ENCODE results near the gene SMIM9. TPM values are rescaled to one million over a fixed set of nuclear protein-coding genes. Genes with fewer than 3 reads are reported as not detected.
"Not testable (repeated sequence)": the region's sequence is repeated elsewhere in the genome, so short reads cannot be mapped to it uniquely, and the experiment has no call there.

The SMIM9 gene
- total RNA-seq, 1 experiment from 2014 or later: not detected

GRCh38 chrX:154827194-154828015 lies 7.1 kb downstream of the SMIM9 start:
- in situ Hi-C loops (cut with HindIII; ENCODE audit: low pct_unique_long_range_greater_than_20kb, low sequenced_read_pairs): loop anchor here (25.0 kb wide), 1 partner anchor 165 kb away; the partner anchor contains the start of gene CTAG2

DNA sequence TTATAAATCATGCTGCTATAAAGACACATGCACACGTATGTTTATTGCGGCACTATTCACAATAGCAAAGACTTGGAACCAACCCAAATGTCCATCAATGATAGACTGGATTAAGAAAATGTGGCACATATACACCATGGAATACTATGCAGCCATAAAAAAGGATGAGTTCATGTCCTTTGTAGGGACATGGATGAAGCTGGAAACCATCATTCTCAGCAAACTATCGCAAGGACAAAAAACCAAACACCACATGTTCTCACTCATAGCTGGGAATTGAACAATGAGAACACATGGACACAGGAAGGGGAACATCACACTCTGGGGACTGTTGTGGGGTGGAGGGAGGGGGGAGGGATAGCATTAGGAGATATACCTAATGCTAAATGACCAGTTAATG lies 8.9 kb downstream of the SMIM9 start:
- H3K9me3 ChIP-seq (ENCODE audit: control insufficient read depth, insufficient read depth, low read depth, low read length); BruUV-seq (replicated peaks); CTCF ChIA-PET; H3K27ac ChIP-seq (ENCODE audit: low read length); H3K36me3 ChIP-seq (ENCODE audit: control insufficient read depth, insufficient read depth, low read length); H3K4me3 ChIP-seq (ENCODE audit: low read depth in 2 of 2, low read length in 2 of 2); ATAC-seq; intact Hi-C loops (cut with micrococcal nuclease; ENCODE audit: unreplicated experiment); POLR2A ChIA-PET; H3K27me3 ChIP-seq (ENCODE audit: control insufficient read depth, insufficient read depth, low read length); DNase-seq (ENCODE audit: low read depth, low spot score); H3K4me1 ChIP-seq (ENCODE audit: control insufficient read depth, insufficient read depth, low read length): not testable (repeated sequence)
- in situ Hi-C loops (cut with HindIII; ENCODE audit: low pct_unique_long_range_greater_than_20kb, low sequenced_read_pairs): loop anchor here (25.0 kb wide), 1 partner anchor 163 kb away; the partner anchor contains the start of gene CTAG2

More at GRCh38 chrX:154827194-154828015, 7.1 kb downstream of the SMIM9 start:
- H3K4me1 ChIP-seq (ENCODE audit: control insufficient read depth, insufficient read depth, low read length): no peaks in the 10 kb centered on the region
- TF ChIP-seq, protein P1, sequence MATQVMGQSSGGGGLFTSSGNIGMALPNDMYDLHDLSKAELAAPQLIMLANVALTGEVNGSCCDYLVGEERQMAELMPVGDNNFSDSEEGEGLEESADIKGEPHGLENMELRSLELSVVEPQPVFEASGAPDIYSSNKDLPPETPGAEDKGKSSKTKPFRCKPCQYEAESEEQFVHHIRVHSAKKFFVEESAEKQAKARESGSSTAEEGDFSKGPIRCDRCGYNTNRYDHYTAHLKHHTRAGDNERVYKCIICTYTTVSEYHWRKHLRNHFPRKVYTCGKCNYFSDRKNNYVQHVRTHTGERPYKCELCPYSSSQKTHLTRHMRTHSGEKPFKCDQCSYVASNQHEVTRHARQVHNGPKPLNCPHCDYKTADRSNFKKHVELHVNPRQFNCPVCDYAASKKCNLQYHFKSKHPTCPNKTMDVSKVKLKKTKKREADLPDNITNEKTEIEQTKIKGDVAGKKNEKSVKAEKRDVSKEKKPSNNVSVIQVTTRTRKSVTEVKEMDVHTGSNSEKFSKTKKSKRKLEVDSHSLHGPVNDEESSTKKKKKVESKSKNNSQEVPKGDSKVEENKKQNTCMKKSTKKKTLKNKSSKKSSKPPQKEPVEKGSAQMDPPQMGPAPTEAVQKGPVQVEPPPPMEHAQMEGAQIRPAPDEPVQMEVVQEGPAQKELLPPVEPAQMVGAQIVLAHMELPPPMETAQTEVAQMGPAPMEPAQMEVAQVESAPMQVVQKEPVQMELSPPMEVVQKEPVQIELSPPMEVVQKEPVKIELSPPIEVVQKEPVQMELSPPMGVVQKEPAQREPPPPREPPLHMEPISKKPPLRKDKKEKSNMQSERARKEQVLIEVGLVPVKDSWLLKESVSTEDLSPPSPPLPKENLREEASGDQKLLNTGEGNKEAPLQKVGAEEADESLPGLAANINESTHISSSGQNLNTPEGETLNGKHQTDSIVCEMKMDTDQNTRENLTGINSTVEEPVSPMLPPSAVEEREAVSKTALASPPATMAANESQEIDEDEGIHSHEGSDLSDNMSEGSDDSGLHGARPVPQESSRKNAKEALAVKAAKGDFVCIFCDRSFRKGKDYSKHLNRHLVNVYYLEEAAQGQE (IDR thresholded peaks at IDR 0.05; ENCODE audit: insufficient read depth in 1 of 2, low read depth in 2 of 2, low read length in 1 of 2): no peak
- TF ChIP-seq, protein P2, sequence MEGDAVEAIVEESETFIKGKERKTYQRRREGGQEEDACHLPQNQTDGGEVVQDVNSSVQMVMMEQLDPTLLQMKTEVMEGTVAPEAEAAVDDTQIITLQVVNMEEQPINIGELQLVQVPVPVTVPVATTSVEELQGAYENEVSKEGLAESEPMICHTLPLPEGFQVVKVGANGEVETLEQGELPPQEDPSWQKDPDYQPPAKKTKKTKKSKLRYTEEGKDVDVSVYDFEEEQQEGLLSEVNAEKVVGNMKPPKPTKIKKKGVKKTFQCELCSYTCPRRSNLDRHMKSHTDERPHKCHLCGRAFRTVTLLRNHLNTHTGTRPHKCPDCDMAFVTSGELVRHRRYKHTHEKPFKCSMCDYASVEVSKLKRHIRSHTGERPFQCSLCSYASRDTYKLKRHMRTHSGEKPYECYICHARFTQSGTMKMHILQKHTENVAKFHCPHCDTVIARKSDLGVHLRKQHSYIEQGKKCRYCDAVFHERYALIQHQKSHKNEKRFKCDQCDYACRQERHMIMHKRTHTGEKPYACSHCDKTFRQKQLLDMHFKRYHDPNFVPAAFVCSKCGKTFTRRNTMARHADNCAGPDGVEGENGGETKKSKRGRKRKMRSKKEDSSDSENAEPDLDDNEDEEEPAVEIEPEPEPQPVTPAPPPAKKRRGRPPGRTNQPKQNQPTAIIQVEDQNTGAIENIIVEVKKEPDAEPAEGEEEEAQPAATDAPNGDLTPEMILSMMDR (IDR thresholded peaks at IDR 0.05): no peak
- TF ChIP-seq TCF7L2 (IDR thresholded peaks at IDR 0.05; ENCODE audit: low read depth, low read length): no peak
- POLR2A ChIA-PET: interaction anchor here (0.6 kb wide), 1 partner anchor 22 kb away, joined by 7 read pairs; no protein-coding TSS in a partner anchor
- ATAC-seq (no peak), DNase-seq (ENCODE audit: low read depth, low spot score) (no peak)
- intact Hi-C loops (cut with micrococcal nuclease; ENCODE audit: unreplicated experiment): no loop called here
- no peaks in the 10 kb centered on the region for H3K9me3 ChIP-seq (ENCODE audit: control insufficient read depth, insufficient read depth, low read depth, low read length)
- CTCF ChIA-PET: no interaction called here
- H3K36me3 ChIP-seq (ENCODE audit: control insufficient read depth, insufficient read depth, low read length): no peaks in the 10 kb centered on the region
- H3K27me3 ChIP-seq (ENCODE audit: control insufficient read depth, insufficient read depth, low read length): no peaks in the 10 kb centered on the region
- no TSS peak for BruUV-seq (replicated peaks)
- no peak overlapping the region for H3K27ac ChIP-seq (ENCODE audit: low read length)
- H3K4me3 ChIP-seq (ENCODE audit: low read depth in 2 of 2, low read length in 2 of 2): no peak overlapping the region

- TF ChIP-seq SIN3A (IDR thresholded peaks at IDR 0.05; ENCODE audit: borderline replicate concordance, insufficient read depth, low read depth, low read length): no peak
- TF ChIP-seq POLR2AphosphoS5 (IDR thresholded peaks at IDR 0.05; ENCODE audit: low read depth, low read length): no peak
- TF ChIP-seq, protein P2 (IDR thresholded peaks at IDR 0.05): no peak
- TF ChIP-seq TCF7L2 (IDR thresholded peaks at IDR 0.05; ENCODE audit: low read depth, low read length): no peak
- TF ChIP-seq, protein P1 (IDR thresholded peaks at IDR 0.05; ENCODE audit: insufficient read depth in 1 of 2, low read depth in 2 of 2, low read length in 1 of 2): no peak
- H3K4me1 ChIP-seq (ENCODE audit: control insufficient read depth, insufficient read depth, low read length): no peaks in the 10 kb centered on the region
- in situ Hi-C loops (cut with HindIII; ENCODE audit: low pct_unique_long_range_greater_than_20kb, low sequenced_read_pairs) (loop anchor here (25.0 kb wide), 1 partner anchor 162 kb away; the partner anchor contains the start of gene CTAG2), intact Hi-C loops (cut with micrococcal nuclease; ENCODE audit: unreplicated experiment) (no loop called here)
- H3K27ac ChIP-seq (ENCODE audit: low read length): no peak overlapping the region
- DNase-seq (ENCODE audit: low read depth, low spot score) (no peak), ATAC-seq (no peak)
- no peak overlapping the region for H3K4me3 ChIP-seq (ENCODE audit: low read depth in 2 of 2, low read length in 2 of 2)
- BruUV-seq (replicated peaks): no TSS peak
- H3K36me3 ChIP-seq (ENCODE audit: control insufficient read depth, insufficient read depth, low read length): no peaks in the 10 kb centered on the region
- ChIA-PET POLR2A (no interaction called here), CTCF (no interaction called here)
- no peaks in the 10 kb centered on the region for H3K27me3 ChIP-seq (ENCODE audit: control insufficient read depth, insufficient read depth, low read length)
- H3K9me3 ChIP-seq (ENCODE audit: control insufficient read depth, insufficient read depth, low read depth, low read length): no peaks in the 10 kb centered on the region
Observed at GRCh38 chrX:154824638-154825037, 9.8 kb downstream of the SMIM9 start.
